HL-60 (cell line): ENCODE measurements around the gene NKD2.

Experiments used
- DNase-seq, 2 experiments: peaks; one replicate each; pipeline ENCODE4 v3.0.0-alpha.2; 2010 to 2020; ENCODE audit warnings: low read depth in 1 of 2, low spot score in 1 of 2
- H3K27ac ChIP-seq: fragments of 250-450 bp; sonication (Bioruptor Pico); replicated peaks from 2 replicates; pipeline ENCODE4 v1.5.1; 2020; ENCODE audit warnings: mild to moderate bottlenecking, moderate library complexity
- H3K27me3 ChIP-seq: fragments of 250-450 bp; sonication (Bioruptor Pico); 2 replicates; pipeline ENCODE4 v1.5.1; 2021; ENCODE audit warnings: mild to moderate bottlenecking, moderate library complexity; ENCODE audit not compliant: insufficient read depth, poor library complexity, severe bottlenecking
- H3K4me3 ChIP-seq: replicated peaks from 2 replicates; pipeline ENCODE4 v1.5.1; 2011; ENCODE audit warnings: mild to moderate bottlenecking, control low read depth, low read length; ENCODE audit not compliant: insufficient read depth
- CTCF ChIP-seq: IDR thresholded peaks from one replicate; pipeline ENCODE4 v1.5.1; 2011; ENCODE audit warnings: low read length, control low read depth, inconsistent platforms; ENCODE audit not compliant: insufficient read depth
- GABPA ChIP-seq: IDR thresholded peaks from 2 replicates; pipeline ENCODE4 v1.6.1; 2012; ENCODE audit warnings: low read depth
- POLR2AphosphoS5 ChIP-seq: IDR thresholded peaks from 2 replicates; pipeline ENCODE4 v1.6.1; 2012; ENCODE audit warnings: low read depth
- REST ChIP-seq: IDR thresholded peaks from 2 replicates; pipeline ENCODE4 v1.6.1; 2012; ENCODE audit warnings: low read depth; ENCODE audit not compliant: insufficient replicate concordance
- SPI1 ChIP-seq: IDR thresholded peaks from 2 replicates; pipeline ENCODE4 v1.6.1; 2012; ENCODE audit warnings: low read depth, mild to moderate bottlenecking, borderline replicate concordance

NKD2 gene

GRCh38 chr5:1067141-1068121, 58.8 kb downstream of the NKD2 start:
- H3K4me3 ChIP-seq = no peak overlapping the region
- H3K27ac ChIP-seq = no peak overlapping the region
- no peaks in the 10 kb centered on the region for H3K27me3 ChIP-seq
- no peak for DNase-seq
- TF ChIP-seq CTCF (no peak), GABPA (no peak)

DNA sequence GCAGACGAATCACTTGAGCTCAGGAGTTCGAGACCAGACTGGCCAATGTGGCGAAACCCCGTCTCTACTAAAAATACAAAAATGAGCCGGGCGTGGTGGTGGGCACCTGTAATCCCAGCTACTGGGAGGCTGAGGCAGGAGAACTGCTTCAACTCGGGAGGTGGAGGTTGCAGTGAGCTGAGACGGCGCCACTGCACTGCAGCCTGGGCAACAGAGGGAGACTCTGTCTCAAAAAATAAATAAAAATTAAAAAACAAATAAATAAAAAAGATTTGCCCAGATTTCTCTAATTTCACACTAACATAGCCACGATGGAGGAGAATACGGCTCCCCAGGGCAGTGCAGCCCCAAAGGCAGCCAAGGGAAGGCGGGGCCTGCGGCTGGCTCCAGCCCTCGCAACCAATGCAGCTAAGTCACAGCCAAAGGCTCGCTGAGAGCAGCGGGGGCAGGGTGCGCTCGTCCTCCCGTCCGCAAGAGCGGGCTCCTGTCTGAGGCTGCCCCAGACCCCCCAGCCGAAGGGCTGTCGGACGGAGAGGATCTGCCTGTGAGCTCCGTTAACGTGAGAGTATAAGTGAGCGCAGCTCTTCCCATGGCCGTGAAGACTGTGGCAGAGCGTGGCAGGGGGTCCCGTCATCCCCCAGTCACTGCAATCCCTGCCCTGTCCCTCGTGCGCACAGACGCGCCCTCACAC, 59.7 kb downstream of the NKD2 start:
- TF ChIP-seq POLR2AphosphoS5 (no peak), REST (no peak), CTCF (no peak), SPI1 (no peak), GABPA (no peak)
- Histone ChIP-seq H3K27me3 (no peaks in the 10 kb centered on the region), H3K27ac (no peak overlapping the region), H3K4me3 (no peak overlapping the region)
- DNase-seq = no peak

GRCh38 chr5:1068895-1069719, 60.5 kb downstream of the NKD2 start:
- Histone ChIP-seq H3K27ac (no peak overlapping the region), H3K4me3 (no peak overlapping the region), H3K27me3 (no peaks in the 10 kb centered on the region)
- TF ChIP-seq REST (no peak), POLR2AphosphoS5 (no peak), CTCF (no peak), SPI1 (no peak), GABPA (no peak)
- no peak for DNase-seq
